Measurements from ENCODE around the gene SUSD6. TPM values are rescaled to one million over a fixed set of nuclear protein-coding genes. Genes with fewer than 3 reads are reported as not detected.

Gene SUSD6
- total RNA-seq, 1 experiment from 2014 or later, result 3.7 TPM

DNA sequence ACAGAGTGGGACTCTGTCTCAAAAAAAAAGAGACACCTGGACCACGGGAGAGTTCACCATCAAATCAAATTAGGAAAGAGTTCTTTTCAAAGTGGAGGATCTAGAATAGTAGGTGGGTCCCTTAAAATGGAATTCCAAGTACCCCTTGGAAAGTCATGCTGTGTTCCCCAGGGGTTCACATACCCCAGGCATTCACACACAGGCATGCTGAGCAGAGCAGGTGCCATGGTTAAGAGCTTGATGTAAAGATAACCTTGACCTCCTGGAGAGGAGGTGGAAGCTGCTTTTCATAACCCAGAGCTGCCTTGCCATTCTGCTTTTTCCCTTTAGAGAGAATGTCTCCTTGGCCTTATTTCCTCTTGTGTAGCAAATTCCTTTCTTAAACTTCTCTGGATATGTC lies 141.4 kb downstream of the SUSD6 start:
- Histone ChIP-seq H2BK20ac (ENCODE audit: low read depth, low read length, poor library complexity, severe bottlenecking) (no peak overlapping the region), H3K23ac (ENCODE audit: insufficient read length, low read depth, low read length) (no peak overlapping the region), H2BK5ac (ENCODE audit: insufficient read length, low read length) (no peak overlapping the region), H2AK5ac (ENCODE audit: insufficient read length, low read length) (no peak overlapping the region), H2BK120ac (ENCODE audit: low read depth, low read length, poor library complexity, severe bottlenecking) (no peak overlapping the region), H3K4ac (ENCODE audit: low read depth, low read length) (no peak overlapping the region), H3K56ac (ENCODE audit: insufficient read length, low read depth, low read length) (no peak overlapping the region), H3K4me1 (ENCODE audit: insufficient read depth, low read length) (no peaks in the 10 kb centered on the region; the same call in 1 of the 2 replicates), H4K91ac (ENCODE audit: insufficient read length, low read depth, low read length) (no peak overlapping the region), H3K9me3 (ENCODE audit: control insufficient read depth, low read depth, low read length) (no peaks in the 10 kb centered on the region), H4K5ac (ENCODE audit: insufficient read length, low read depth, low read length) (no peak overlapping the region), H3K79me1 (ENCODE audit: insufficient read depth, low read depth, low read length, poor library complexity, severe bottlenecking) (no peaks in the 10 kb centered on the region), H3T11ph (ENCODE audit: low read length) (no peak overlapping the region), H3K79me2 (ENCODE audit: insufficient read depth, low read length) (no peaks in the 10 kb centered on the region), H3K27me3 (ENCODE audit: insufficient read depth, low read length) (no peaks in the 10 kb centered on the region), H3K18ac (ENCODE audit: insufficient read length, low read depth, low read length) (no peak overlapping the region), H4K8ac (replicated peaks; ENCODE audit: insufficient read length, low read depth, low read length) (no peak overlapping the region), H3K23me2 (ENCODE audit: insufficient read length, low read depth, low read length, poor library complexity, severe bottlenecking) (no peaks in the 10 kb centered on the region), H3K4me2 (ENCODE audit: insufficient read depth, insufficient read length, low read length) (no peak overlapping the region), H2BK12ac (ENCODE audit: insufficient read length, low read depth, low read length) (no peak overlapping the region), H2BK15ac (ENCODE audit: low read depth, low read length) (no peak overlapping the region), H3K9ac (ENCODE audit: extremely low read depth, insufficient read length, low read length) (no peak overlapping the region), H4K20me1 (ENCODE audit: control insufficient read depth, insufficient read depth, insufficient read length) (no peaks in the 10 kb centered on the region), H3K14ac (ENCODE audit: insufficient read depth, low read length) (no peak overlapping the region), H2AFZ (ENCODE audit: low read length) (no peak overlapping the region), H3K27ac (ENCODE audit: insufficient read length, low read depth, low read length) (no peak overlapping the region)
- Mint-ChIP-seq H3K27ac (no peak overlapping the region), H3K4me3 (no peak overlapping the region), H3K27me3 (ENCODE audit: low read depth) (no peaks in the 10 kb centered on the region), H3K9me3 (no peaks in the 10 kb centered on the region; a peak in 1 of 5 replicates), H3K36me3 (ENCODE audit: insufficient read depth in 1 of 3, low read depth in 3 of 3) (no peaks in the 10 kb centered on the region), H3K4me1 (peaks cover 15 to 16% of the 10 kb centered on the region in 2 experiments)
- WGBS (ENCODE audit: extremely low coverage, insufficient read length, low lambda C conversion rate), result no CpG with 5 or more reads among the region's 1 CpG
- TF ChIP-seq, protein P1, sequence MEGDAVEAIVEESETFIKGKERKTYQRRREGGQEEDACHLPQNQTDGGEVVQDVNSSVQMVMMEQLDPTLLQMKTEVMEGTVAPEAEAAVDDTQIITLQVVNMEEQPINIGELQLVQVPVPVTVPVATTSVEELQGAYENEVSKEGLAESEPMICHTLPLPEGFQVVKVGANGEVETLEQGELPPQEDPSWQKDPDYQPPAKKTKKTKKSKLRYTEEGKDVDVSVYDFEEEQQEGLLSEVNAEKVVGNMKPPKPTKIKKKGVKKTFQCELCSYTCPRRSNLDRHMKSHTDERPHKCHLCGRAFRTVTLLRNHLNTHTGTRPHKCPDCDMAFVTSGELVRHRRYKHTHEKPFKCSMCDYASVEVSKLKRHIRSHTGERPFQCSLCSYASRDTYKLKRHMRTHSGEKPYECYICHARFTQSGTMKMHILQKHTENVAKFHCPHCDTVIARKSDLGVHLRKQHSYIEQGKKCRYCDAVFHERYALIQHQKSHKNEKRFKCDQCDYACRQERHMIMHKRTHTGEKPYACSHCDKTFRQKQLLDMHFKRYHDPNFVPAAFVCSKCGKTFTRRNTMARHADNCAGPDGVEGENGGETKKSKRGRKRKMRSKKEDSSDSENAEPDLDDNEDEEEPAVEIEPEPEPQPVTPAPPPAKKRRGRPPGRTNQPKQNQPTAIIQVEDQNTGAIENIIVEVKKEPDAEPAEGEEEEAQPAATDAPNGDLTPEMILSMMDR (conservative IDR thresholded peaks at IDR 0.05), result no peak
- no peak for DNase-seq
